H1 (cell line): ENCODE results near the gene FGFR2. TPM values are rescaled to one million over a fixed set of nuclear protein-coding genes. Genes with fewer than 3 reads are reported as not detected.
A peak's percentile ranks its signal among the peaks of the same experiment; 100 is the strongest.

Experiments
- CTCF ChIA-PET: fragments of 300-600 bp; sonication (Branson Sonifier 250); formaldehyde crosslinking; loops from one replicate; lab custom pipeline; 2021; ENCODE audit not compliant: partially characterized antibody; lab: Charles Lee
- POLR2A ChIA-PET: fragments of 300-600 bp; sonication (Branson Sonifier 250); formaldehyde crosslinking; loops from one replicate; lab custom pipeline; 2021; ENCODE audit warnings: inconsistent platforms; ENCODE audit not compliant: partially characterized antibody; lab: Charles Lee
- DNase-seq, 2 experiments: peaks; one replicate each; pipeline versions ENCODE4 v3.0.0 to v3.0.0-alpha.2; 2010 to 2022; ENCODE audit warnings: low spot score in 2 of 2, low read depth in 1 of 2, mixed read lengths in 1 of 2
- FAIRE-seq: peaks from 2 replicates; lab custom pipeline; 2011; peaks lifted over from hg19 to GRCh38; lab: Jason Lieb, UNC
- H2AFZ ChIP-seq: 2 replicates; pipeline ENCODE4 v1.8.1; 2012; ENCODE audit warnings: low read length, inconsistent platforms
- H2AK5ac ChIP-seq: 2 replicates; pipeline ENCODE4 v1.6.1; 2013; ENCODE audit warnings: low read depth, low read length
- H2BK120ac ChIP-seq: replicated peaks from 2 replicates; pipeline ENCODE3; 2013; ENCODE audit warnings: low read depth, low read length, inconsistent platforms
- H2BK12ac ChIP-seq: 2 replicates; pipeline ENCODE4 v1.6.1; 2013; ENCODE audit warnings: low read depth, low read length
- H2BK15ac ChIP-seq: 2 replicates; pipeline ENCODE4 v1.6.1; 2013; ENCODE audit warnings: low read length
- H2BK20ac ChIP-seq: 2 replicates; pipeline ENCODE4 v1.6.1; 2013; ENCODE audit warnings: low read length
- H2BK5ac ChIP-seq: 2 replicates; pipeline ENCODE4 v1.6.1; 2013; ENCODE audit warnings: low read depth, low read length
- H3K14ac ChIP-seq: 2 replicates; pipeline ENCODE4 v1.6.1; 2013; ENCODE audit warnings: inconsistent platforms; ENCODE audit not compliant: insufficient read length
- H3K18ac ChIP-seq: 2 replicates; pipeline ENCODE4 v1.6.1; 2013; ENCODE audit warnings: low read length; ENCODE audit errors: extremely low read depth
- H3K23ac ChIP-seq: 2 replicates; pipeline ENCODE4 v1.6.1; 2013; ENCODE audit warnings: inconsistent platforms; ENCODE audit not compliant: insufficient read length
- H3K23me2 ChIP-seq: 2 replicates; pipeline ENCODE4 v1.6.1; 2013; ENCODE audit warnings: low read depth, low read length
- H3K27ac ChIP-seq: 2 replicates; pipeline ENCODE4 v1.6.1; 2011; ENCODE audit warnings: low read depth, low read length, inconsistent platforms
- H3K27me3 ChIP-seq, 4 experiments: replicated peaks in 1 of 4; 1 replicate in 1 of 4; 2 replicates in 3 of 4; pipeline versions ENCODE4 v1.6.1 to v1.8.1; 2011 to 2013; ENCODE audit warnings: low read length in 3 of 4, mild to moderate bottlenecking in 3 of 4, inconsistent platforms in 2 of 4, mixed read lengths in 2 of 4, moderate library complexity in 1 of 4; ENCODE audit not compliant: control insufficient read depth in 3 of 4, insufficient read depth in 3 of 4; ENCODE audit errors: extremely low read depth in 1 of 4
- H3K36me3 ChIP-seq, 4 experiments: 2 replicates each; pipeline versions ENCODE4 v1.6.1 to v1.8.1; 2011 to 2013; ENCODE audit warnings: mild to moderate bottlenecking in 4 of 4, low read length in 3 of 4, moderate library complexity in 2 of 4, control low read depth in 1 of 4, inconsistent platforms in 1 of 4; ENCODE audit not compliant: insufficient read depth in 4 of 4, control insufficient read depth in 2 of 4
- H3K4ac ChIP-seq: replicated peaks from 2 replicates; pipeline ENCODE3; 2013; ENCODE audit warnings: low read length, low read depth, mixed read lengths, inconsistent platforms; ENCODE audit not compliant: insufficient read length
- H3K4me1 ChIP-seq, 4 experiments: replicated peaks in 1 of 4; 1 replicate in 1 of 4; 2 replicates in 3 of 4; pipeline versions ENCODE4 v1.6.1 to v1.8.1; 2011 to 2013; ENCODE audit warnings: low read length in 3 of 4, inconsistent platforms in 2 of 4, mixed read lengths in 1 of 4; ENCODE audit not compliant: insufficient read depth in 4 of 4, control insufficient read depth in 3 of 4
- H3K4me2 ChIP-seq, 2 experiments: 2 replicates each; pipeline versions ENCODE4 v1.6.1 to v1.8.1; 2011 to 2013; ENCODE audit warnings: low read depth in 2 of 2, low read length in 2 of 2, control low read depth in 1 of 2, inconsistent platforms in 1 of 2, mild to moderate bottlenecking in 1 of 2; ENCODE audit not compliant: insufficient read depth in 1 of 2
- H3K4me3 ChIP-seq, 4 experiments: fragments of 200-600, 300-600 bp in 1 of 4; sonication (generic), shearing (Covaris generic), sonication (Bioruptor Twin) in 1 of 4; 2 replicates each; pipeline versions ENCODE4 v1.5.1 to v1.8.1; 2011 to 2016; ENCODE audit warnings: low read length in 4 of 4, low read depth in 3 of 4, control low read depth in 2 of 4, inconsistent platforms in 2 of 4, mild to moderate bottlenecking in 2 of 4, mixed read lengths in 1 of 4, moderate library complexity in 1 of 4; ENCODE audit not compliant: insufficient read depth in 2 of 4; ENCODE audit errors: extremely low read depth in 1 of 4
- H3K56ac ChIP-seq: replicated peaks from 2 replicates; pipeline ENCODE3; 2013; ENCODE audit warnings: low read depth, mild to moderate bottlenecking, mixed read lengths, low read length, inconsistent platforms; ENCODE audit not compliant: insufficient read length
- H3K79me1 ChIP-seq: 2 replicates; pipeline ENCODE4 v1.6.1; 2013; ENCODE audit warnings: low read depth, low read length, control low read depth
- H3K79me2 ChIP-seq, 2 experiments: 2 replicates each; pipeline versions ENCODE4 v1.6.1 to v1.8.1; 2012 to 2013; ENCODE audit warnings: low read length in 2 of 2, mild to moderate bottlenecking in 2 of 2, inconsistent platforms in 1 of 2; ENCODE audit not compliant: insufficient read depth in 2 of 2, control insufficient read depth in 1 of 2
- H3K9ac ChIP-seq, 4 experiments: replicated peaks in 1 of 4; 1 replicate in 1 of 4; 2 replicates in 3 of 4; pipeline versions ENCODE4 v1.6.1 to v1.8.1; 2011 to 2013; ENCODE audit warnings: low read depth in 3 of 4, low read length in 3 of 4, control low read depth in 2 of 4, mild to moderate bottlenecking in 2 of 4, moderate library complexity in 2 of 4, inconsistent platforms in 1 of 4; ENCODE audit errors: extremely low read depth in 1 of 4
- H3K9me3 ChIP-seq, 2 experiments: 2 replicates each; pipeline versions ENCODE4 v1.6.1 to v1.8.1; 2012 to 2013; ENCODE audit warnings: mild to moderate bottlenecking in 2 of 2, moderate library complexity in 2 of 2, control low read depth in 1 of 2, inconsistent platforms in 1 of 2, low read depth in 1 of 2, low read length in 1 of 2, mixed read lengths in 1 of 2; ENCODE audit not compliant: insufficient read depth in 2 of 2
- H4K20me1 ChIP-seq, 2 experiments: replicated peaks in 1 of 2; 2 replicates each; pipeline versions ENCODE3 to v1.8.1; 2011 to 2013; ENCODE audit warnings: inconsistent platforms in 2 of 2, low read length in 2 of 2, mild to moderate bottlenecking in 1 of 2; ENCODE audit not compliant: insufficient read depth in 2 of 2, control insufficient read depth in 1 of 2
- H4K5ac ChIP-seq: 2 replicates; pipeline ENCODE4 v1.6.1; 2013; ENCODE audit warnings: low read length, low read depth, mixed read lengths, inconsistent platforms; ENCODE audit not compliant: insufficient read length
- H4K8ac ChIP-seq: 2 replicates; pipeline ENCODE4 v1.8.0; 2013; ENCODE audit warnings: mild to moderate bottlenecking, moderate library complexity, low read length, inconsistent platforms; ENCODE audit not compliant: insufficient read depth; ENCODE audit errors: extremely low read depth
- H4K91ac ChIP-seq: replicated peaks from 2 replicates; pipeline ENCODE3; 2013; ENCODE audit warnings: low read length, mixed read lengths, inconsistent platforms; ENCODE audit not compliant: insufficient read length
- CHD1 ChIP-seq: IDR thresholded peaks from 2 replicates; pipeline ENCODE4 v1.6.1; 2012; ENCODE audit warnings: low read depth, low read length, improper control_type of control experiment
- GABPA ChIP-seq: IDR thresholded peaks from 2 replicates; pipeline ENCODE4 v1.6.1; 2011; ENCODE audit warnings: mild to moderate bottlenecking, low read length, moderate library complexity, borderline replicate concordance; ENCODE audit not compliant: insufficient read depth
- GTF2F1 ChIP-seq: IDR thresholded peaks from 2 replicates; pipeline ENCODE4 v1.6.1; 2012; ENCODE audit warnings: low read depth, low read length, improper control_type of control experiment, borderline replicate concordance
- JUN ChIP-seq: IDR thresholded peaks from 2 replicates; pipeline ENCODE4 v1.6.1; 2011; ENCODE audit warnings: low read depth, mild to moderate bottlenecking, improper control_type of control experiment, low read length
- KDM4A ChIP-seq: IDR thresholded peaks from one replicate; pipeline ENCODE4 v1.7.1; 2012; ENCODE audit warnings: low read depth, mild to moderate bottlenecking, moderate library complexity, low read length, inconsistent platforms; ENCODE audit not compliant: severe bottlenecking
- POU5F1 ChIP-seq: IDR thresholded peaks from 2 replicates; pipeline ENCODE4 v1.6.1; 2011; ENCODE audit warnings: low read depth, mild to moderate bottlenecking, low read length, moderate library complexity
- RNF2 ChIP-seq: fragments of 200-900, 300-1000 bp; sonication (generic); IDR thresholded peaks from 2 replicates; pipeline ENCODE4 v1.7.1; 2016; ENCODE audit warnings: borderline replicate concordance, low read depth, mild to moderate bottlenecking, antibody characterized with exemption, low read length; ENCODE audit not compliant: poor library complexity, severe bottlenecking; ENCODE audit errors: missing control alignments
- SIN3A ChIP-seq, 2 experiments: IDR thresholded peaks in 1 of 2; conservative IDR thresholded peaks in 1 of 2; 2 replicates each; pipeline ENCODE4 v1.6.1; 2011 to 2012; ENCODE audit warnings: low read length in 2 of 2, improper control_type of control experiment in 1 of 2, low read depth in 1 of 2, mild to moderate bottlenecking in 1 of 2
- TAF7 ChIP-seq: optimal IDR thresholded peaks from 2 replicates; pipeline ENCODE3; 2011; ENCODE audit warnings: low read depth, mild to moderate bottlenecking, inconsistent platforms, low read length, moderate library complexity, borderline replicate concordance
- WGBS, 2 experiments: shearing (Covaris generic) in 1 of 2; methylation state at CpG; one replicate each; pipeline versions ENCODE4 v1.1.6 to v1.1.7; 2013 to 2015; ENCODE audit warnings: low lambda C conversion rate in 2 of 2, mixed read lengths in 2 of 2, inconsistent platforms in 1 of 2, low coverage in 1 of 2, missing lambda C conversion rate in 1 of 2; ENCODE audit not compliant: insufficient replicate concordance in 2 of 2, insufficient coverage in 1 of 2, insufficient read length in 1 of 2; ENCODE audit errors: extremely low coverage in 1 of 2, missing lambda C conversion rate in 1 of 2; 5-methylcytosine and 5-hydroxymethylcytosine counted together
- polyA plus RNA-seq, 7 experiments: library from polyadenylated mRNA; depleted of rRNA in 3 of 7; stranded (reverse) in 5 of 7; unstranded in 2 of 7; fragments of >200 nt in 5 of 7; fragments of 200-250 nt in 2 of 7; gene quantifications; 1 replicate in 5 of 7; 2 replicates in 1 of 7; 4 replicates in 1 of 7; pipeline versions ENCODE4 v1.2.1 to v1.2.3, GENCODE V29; 2011 to 2013; ENCODE audit warnings: missing spikeins in 2 of 7, mixed read lengths in 2 of 7
- total RNA-seq: library from RNA; stranded (reverse); fragmentation: NEBNext Ultra II Directional; extraction: Animal tissue kit (Norgen Biotek cat#: 25700); gene quantifications from 2 replicates; pipeline ENCODE4 v1.2.1, GENCODE V29; 2021

The FGFR2 gene
- total and polyA plus RNA-seq, 2 of the 8 experiments (the other 6 are each of a cell fraction or from before 2014, with no cell fraction given) = 50.2 to 81.2 TPM

GRCh38 chr10:121624836-121625486, 26.7 kb upstream of the FGFR2 start:
- DNase-seq (no peak), FAIRE-seq (no peak)
- Histone ChIP-seq H3K4me1 (no peaks in the 10 kb centered on the region), H3K23me2 (no peaks in the 10 kb centered on the region; the same call in 1 of the 2 replicates), H3K9me3 (no peaks in the 10 kb centered on the region), H3K18ac (no peak overlapping the region), H2BK120ac (no peak overlapping the region), H3K23ac (no peak overlapping the region), H2BK15ac (no peak overlapping the region), H4K5ac (no peak overlapping the region), H4K20me1 (no peaks in the 10 kb centered on the region), H2AK5ac (0 out of 2 replicates have a peak overlapping the region, but pooled peaks have one; percentile 56), H2AFZ (peak overlapping the region; percentile 65; the same call in 1 of the 2 replicates), H3K4ac (no peak overlapping the region), H4K91ac (no peak overlapping the region), H3K9ac (no peak overlapping the region), H3K27ac (no peak overlapping the region), H4K8ac (no peak overlapping the region), H3K27me3 (no peaks in the 10 kb centered on the region), H3K4me3 (no peak overlapping the region), H3K56ac (no peak overlapping the region), H3K79me1 (no peaks in the 10 kb centered on the region), H2BK12ac (no peak overlapping the region), H3K36me3 (no peaks in the 10 kb centered on the region), H2BK5ac (no peak overlapping the region), H3K79me2 (no peaks in the 10 kb centered on the region), H2BK20ac (no peak overlapping the region), H3K14ac (no peak overlapping the region), H3K4me2 (no peak overlapping the region)
- CTCF ChIA-PET = interaction anchor here (0.8 to 2.9 kb wide), 11 partner anchors 8 to 667 kb away, joined by 3 to 19 read pairs (median 4); no protein-coding TSS in a partner anchor
- 92% methylated on average over 11 of the region's 11 CpGs; no CpG with 5 or more reads in 1 of the 2 experiments for WGBS, 2 experiments
- POLR2A ChIA-PET = no interaction called here
- TF ChIP-seq GTF2F1 (no peak), RNF2 (no peak), JUN (no peak), TAF7 (no peak), SIN3A (conservative IDR thresholded peaks at IDR 0.05 in 1 of 2, IDR thresholded peaks at IDR 0.05 in 1 of 2; ENCODE audit: low read depth in 1 of 2, low read length in 2 of 2) (no peak), KDM4A (no peak), CHD1 (no peak), GABPA (no peak), POU5F1 (no peak)
